Measurements from ENCODE around the gene PALS2.

PALS2 gene

DNA sequence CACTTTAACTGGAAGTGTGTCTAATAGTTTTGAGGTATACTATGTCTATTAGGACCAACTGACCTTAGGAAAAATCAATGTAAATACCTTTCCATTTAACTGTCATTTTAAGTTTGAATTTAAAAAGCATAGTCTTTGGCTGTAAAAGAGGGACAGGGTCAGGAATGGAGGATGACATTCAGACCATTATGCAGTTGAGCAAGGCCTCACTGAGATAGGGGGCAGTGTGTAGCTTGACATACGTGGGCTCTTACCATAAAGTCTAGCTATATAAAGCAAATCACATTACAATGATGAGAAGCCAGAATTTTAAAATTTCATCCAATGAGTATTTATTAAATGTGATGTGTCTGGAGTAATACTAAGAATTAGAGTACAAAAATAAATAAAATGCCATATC is 17.9 kb downstream of the PALS2 start:
- DNase-seq: no peak

DNA sequence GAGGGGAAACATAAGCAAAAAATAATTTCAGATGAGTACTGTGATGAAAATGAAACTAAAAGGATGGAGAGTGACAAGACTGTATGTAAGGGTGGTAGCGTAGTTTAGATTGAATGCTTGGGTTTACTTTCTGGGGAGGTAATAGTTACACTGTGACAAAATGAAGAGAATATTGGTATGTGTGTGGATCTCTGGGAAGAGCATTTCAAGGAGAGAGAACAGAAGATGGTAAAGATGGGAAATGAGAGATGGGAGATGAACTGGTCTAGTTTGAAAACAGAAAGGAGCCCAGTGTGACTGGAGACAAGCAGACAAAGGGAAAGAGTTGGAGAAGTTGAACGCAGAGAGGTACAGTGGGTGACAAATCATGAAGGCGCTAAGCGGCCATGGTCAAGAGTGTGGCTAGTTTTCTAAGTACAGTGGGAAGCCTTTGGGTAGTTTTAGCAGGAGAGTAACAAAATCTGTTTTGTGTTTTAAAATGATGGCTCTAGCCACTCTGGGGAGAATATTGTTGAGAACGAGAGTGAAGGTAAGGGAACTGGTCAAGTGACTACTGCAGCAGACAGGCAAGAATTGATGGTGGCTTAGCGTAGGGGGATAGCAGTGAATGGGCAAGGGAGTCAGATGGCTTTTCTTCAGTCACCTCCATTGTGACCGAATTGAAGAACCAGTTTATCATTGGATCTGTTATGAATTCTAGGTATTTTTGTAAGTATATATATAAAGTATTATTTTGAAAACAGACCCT is 22.6 kb downstream of the PALS2 start:
- peak; percentile 27 for DNase-seq

DNA sequence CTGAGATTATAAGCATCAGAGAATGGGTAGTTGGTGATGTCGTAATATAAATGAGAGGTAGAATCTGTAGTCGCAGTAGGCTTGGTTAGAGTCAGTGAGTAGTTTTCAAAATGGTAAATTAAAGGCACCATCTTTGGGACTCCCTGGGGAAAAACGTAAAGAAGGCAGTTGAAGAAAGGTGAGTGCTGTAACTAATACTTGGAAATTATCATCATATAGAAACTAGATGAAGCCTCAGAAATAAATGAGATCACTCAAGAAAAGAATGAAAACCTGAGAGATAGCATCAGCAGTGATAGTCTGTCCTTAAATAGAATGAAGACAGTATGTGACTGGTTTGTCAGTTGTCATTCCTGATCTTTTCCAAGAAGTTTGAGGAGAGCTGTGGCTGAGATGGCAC is 23.8 kb downstream of the PALS2 start:
- no peak for DNase-seq

DNA sequence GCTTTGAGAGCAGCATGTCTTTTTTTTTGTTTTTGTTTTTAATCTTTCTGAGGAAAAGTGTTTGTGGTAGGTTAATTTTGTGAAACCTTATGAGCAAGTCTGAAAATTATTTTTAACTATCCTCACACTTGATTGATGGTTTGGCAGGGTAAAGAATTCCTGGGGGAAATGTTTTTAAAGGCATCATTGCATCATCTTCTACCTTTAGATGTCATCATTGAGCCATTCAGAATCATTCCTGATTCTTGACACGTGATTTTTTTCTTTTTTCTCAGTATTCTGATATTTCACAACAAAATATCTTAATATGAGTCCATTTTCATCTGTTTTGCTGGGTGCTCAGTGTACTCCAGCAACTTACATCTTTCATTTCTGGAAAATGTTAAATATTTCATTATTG is 28.3 kb downstream of the PALS2 start:
- DNase-seq: no peak

DNA sequence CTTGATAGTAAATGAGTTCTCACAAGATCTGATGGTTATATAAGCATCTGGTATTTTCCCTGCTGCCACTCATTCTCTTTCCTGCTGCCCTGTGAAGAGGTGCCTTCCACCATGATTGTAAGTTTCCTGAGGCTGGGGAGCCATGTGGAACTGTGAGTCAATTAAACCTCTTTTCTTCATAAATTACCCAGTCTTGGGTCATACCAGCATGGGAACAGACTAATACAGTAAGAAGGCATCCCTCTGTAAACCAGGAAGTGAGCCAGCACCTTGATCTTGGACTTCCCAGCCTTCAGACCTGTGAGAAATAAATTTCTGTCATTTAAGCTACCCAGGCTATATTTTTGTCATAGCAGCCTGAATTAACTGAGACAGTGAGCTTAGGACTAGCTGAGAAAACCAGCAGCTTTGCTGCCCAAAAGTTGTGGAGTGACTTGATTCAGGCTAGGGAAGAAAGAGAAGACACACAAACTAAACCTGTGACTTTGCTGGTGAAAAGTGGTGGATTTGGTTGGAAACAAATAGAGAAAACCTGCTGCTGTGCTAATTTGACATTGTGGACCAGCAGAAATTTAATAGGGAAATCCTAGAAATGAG is 29.7 kb downstream of the PALS2 start:
- no peak for DNase-seq

DNA sequence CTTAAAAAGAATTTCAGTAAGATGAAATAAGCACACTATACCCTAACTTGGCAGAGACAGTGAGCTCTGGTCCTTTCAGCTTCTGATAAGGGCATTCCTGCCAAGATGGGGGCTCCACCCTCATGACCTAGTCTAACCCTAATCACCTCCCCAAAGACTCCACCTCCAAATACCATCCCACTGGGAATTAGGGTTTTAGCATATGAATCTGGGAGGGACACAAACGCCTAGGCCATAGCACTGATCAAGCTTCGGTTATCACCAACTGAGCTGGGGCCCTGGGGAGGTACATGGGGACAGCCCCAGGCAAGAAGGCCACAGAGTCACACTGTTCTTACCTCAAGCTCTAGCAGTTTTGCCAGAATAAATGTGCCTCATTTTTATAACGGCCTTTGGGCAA is 31.4 kb downstream of the PALS2 start:
- DNase-seq: peak; percentile 38

DNA sequence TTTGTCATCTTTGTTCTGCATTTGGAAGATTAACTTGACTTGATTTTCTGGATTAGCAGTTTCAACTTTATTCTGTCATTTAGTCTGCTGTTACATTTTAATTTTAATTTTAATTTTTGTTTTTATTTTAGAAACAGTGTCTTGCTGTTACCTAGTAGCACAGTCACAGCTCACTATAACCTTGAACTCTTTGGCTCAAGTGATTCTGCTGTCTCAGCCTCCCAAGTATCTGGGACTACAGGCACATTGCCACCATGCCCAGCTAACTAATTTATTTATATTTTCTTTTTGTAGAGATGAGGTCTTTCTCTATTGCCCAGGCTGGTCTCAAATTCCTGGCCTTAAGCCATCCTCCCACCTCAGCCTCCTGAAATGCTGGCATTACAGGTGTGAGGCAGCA is 35.3 kb downstream of the PALS2 start:
- DNase-seq: no peak

DNA sequence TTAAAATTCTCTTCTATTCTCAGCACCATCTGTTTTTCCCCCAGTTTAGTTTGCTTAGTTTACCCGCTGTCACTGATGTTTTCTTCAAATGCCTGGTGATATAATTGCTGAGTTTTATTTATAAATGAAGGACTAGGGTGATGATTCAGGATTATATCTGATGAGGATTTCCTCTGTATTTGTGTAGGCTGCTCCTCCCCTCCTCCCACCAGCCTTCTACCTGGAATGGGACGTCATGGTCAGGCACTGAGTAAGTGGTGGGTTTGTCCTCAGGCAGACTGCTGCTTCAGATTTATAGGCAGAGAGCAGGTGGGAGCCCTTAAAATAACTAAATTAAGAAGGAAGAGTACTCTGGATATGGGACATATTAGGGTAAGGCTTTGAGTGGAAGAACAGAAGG is 35.8 kb downstream of the PALS2 start:
- no peak for DNase-seq

DNA sequence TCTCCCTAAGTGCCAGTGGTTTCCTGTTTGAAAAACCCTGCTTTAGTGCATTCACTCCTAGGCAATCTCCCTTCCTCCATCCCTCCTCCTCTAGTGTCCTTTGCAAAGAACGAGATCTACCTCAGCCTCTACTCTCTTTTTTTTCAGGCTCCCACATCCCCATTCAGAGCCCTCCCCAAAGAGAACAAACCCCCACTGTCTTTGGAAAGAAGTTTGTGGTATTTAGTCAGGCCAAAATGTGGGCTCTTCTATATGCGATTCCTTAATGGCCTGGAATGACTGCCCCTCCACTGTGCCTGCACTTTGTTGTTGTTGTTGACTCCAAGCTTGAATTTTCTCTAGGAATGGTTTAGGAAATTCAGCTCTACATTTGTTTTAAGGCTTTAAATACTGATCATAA is 36.3 kb downstream of the PALS2 start:
- no peak for DNase-seq

DNA sequence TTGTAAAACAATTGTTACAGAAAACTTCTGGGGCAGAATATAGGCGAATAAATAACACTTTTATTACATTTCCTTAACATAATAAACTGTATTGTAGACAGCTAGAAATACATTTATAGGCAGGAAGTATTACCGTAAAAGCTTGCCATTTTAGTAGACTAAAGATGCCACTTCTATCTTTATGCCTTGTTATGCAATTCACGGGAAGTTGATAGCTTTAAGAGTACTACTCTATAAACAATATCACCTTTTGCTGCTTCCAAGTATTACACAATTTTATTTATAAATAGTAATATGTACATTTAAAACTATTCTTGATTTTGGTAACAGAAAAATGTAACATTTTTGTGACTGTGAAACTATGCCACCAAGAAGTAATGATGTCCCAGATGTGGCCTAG is 37.9 kb downstream of the PALS2 start:
- DNase-seq: no peak

DNA sequence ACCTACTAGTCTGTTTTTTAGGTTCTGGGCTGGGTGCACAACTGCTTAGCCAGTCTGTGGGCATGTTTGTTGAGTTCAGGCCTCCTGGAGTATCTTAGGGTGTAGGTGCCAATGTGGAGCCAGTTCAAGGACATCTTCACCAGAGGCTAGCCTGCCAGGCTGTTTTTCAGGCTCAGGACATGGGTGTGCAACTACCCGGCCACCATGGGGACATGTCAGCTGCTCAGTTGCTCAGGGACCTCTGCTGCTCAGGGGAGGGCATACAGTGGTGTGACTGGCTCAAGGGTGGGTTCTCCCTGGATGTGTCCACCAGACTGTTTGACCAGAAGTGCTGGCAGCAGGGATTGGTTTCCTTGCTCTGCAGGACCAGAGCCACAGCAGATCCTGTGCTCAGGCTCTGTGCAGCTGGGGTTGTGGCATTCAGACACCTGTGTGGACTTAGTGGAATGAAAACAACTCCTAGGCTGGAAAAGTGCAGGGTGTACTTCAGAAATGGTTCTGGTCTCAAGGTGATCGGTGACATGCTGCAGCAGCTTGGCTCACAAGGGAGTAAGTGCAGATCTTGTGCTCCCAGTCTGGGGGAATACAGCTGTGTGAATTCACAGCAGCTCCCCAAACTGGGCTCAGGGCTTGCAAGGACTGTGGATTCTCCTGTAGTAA is 44.8 kb downstream of the PALS2 start:
- DNase-seq: no peak

DNA sequence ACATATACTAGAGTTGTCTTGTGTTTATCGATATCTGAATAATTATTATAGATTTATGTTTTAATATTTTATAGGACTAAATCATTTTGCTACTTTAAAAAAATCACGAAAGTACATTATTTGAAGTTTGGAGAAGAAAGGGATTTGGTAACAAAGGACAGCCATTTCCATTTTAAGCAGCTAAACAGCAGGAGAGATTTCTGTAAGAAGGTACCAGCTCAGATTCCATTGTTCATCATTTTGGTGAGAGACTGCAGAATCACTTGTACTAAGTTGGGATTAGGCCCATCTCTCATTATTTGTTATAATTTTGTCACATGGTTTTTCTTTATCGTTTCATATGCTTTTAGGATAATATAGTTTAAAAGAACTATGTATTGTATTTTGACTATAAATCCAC is 46.7 kb downstream of the PALS2 start:
- DNase-seq: no peak

DNA sequence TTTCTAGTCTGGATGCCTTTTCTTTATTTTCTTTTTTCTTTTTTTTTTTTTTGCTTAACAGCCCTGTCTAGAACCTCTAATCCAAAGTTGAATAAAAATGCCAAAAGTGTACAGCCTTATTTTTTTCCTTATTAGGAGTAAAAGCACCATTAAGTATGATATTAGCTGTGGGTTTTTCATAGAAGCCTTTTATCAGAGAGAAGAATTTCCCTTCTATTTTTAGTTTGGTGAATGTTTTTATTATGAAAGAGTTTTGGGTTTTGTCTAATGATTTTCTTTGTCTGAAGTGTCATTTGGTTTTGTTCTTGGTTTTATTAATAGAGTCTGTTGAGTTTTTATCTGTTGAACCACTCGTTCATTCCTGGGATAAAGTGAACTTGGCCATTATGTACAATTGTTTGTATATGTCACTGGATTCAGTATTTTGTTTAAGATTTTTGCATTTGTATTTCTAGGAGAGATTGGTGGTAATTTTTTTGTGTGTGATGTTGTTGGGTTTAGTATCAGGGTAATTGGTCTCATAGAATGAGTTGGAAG is 49.5 kb downstream of the PALS2 start:
- no peak for DNase-seq

Data from hematopoietic multipotent progenitor cell treated with erythropoietin and hydrocortisone succinate and interleukin-3 and kit ligand, for 4 days (in vitro differentiated cells).